DOHH2 (cell line): ENCODE measurements around the gene KCNK1.

Experiments
- H3F3A ChIP-seq: fragments of 200-600 bp; sonication (generic), shearing (Covaris generic); 2 replicates; pipeline ENCODE4 v1.6.0; 2016; ENCODE audit warnings: antibody characterized with exemption, mild to moderate bottlenecking; ENCODE audit not compliant: control insufficient read depth, insufficient read depth
- H3K27ac ChIP-seq: fragments of 200-600 bp; sonication (generic); 2 replicates; pipeline ENCODE4 v1.5.1; 2014; ENCODE audit warnings: low read depth, mild to moderate bottlenecking, low read length, moderate library complexity
- H3K27me3 ChIP-seq: fragments of 200-600 bp; sonication (generic); 2 replicates; pipeline ENCODE4 v1.6.1; 2014; ENCODE audit warnings: mild to moderate bottlenecking, low read length, mixed read lengths; ENCODE audit not compliant: control insufficient read depth
- H3K36me3 ChIP-seq: fragments of 200-600 bp; sonication (generic); 2 replicates; pipeline ENCODE4 v1.6.1; 2014; ENCODE audit warnings: mild to moderate bottlenecking, low read length, moderate library complexity, mixed read lengths; ENCODE audit not compliant: control insufficient read depth
- H3K4me1 ChIP-seq: fragments of 200-600 bp; sonication (generic); 2 replicates; pipeline ENCODE4 v1.6.1; 2014; ENCODE audit warnings: mild to moderate bottlenecking, low read length, mixed read lengths; ENCODE audit not compliant: control insufficient read depth
- H3K4me2 ChIP-seq: fragments of 200-600 bp; sonication (generic); 2 replicates; pipeline ENCODE4 v1.6.0; 2014; ENCODE audit warnings: mild to moderate bottlenecking, low read length, moderate library complexity
- H3K4me3 ChIP-seq: fragments of 200-600 bp; sonication (generic); 2 replicates; pipeline ENCODE4 v1.5.1; 2014; ENCODE audit warnings: mild to moderate bottlenecking, low read length, mixed read lengths
- H3K79me2 ChIP-seq: fragments of 200-600 bp; sonication (generic); 2 replicates; pipeline ENCODE4 v1.6.1; 2014; ENCODE audit warnings: mild to moderate bottlenecking, low read length, mixed read lengths; ENCODE audit not compliant: control insufficient read depth
- H3K9me2 ChIP-seq: fragments of 200-600 bp; sonication (generic); replicated peaks from 2 replicates; pipeline ENCODE4 v1.6.1; 2014; ENCODE audit warnings: mild to moderate bottlenecking, low read length, mixed read lengths; ENCODE audit not compliant: control insufficient read depth
- H3K9me3 ChIP-seq: fragments of 200-600 bp; sonication (generic); 2 replicates; pipeline ENCODE4 v1.6.1; 2014; ENCODE audit warnings: antibody characterized with exemption, low read length, mixed read lengths; ENCODE audit not compliant: control insufficient read depth, insufficient read depth
- H4K20me1 ChIP-seq: fragments of 200-600 bp; sonication (generic); 2 replicates; pipeline ENCODE4 v1.6.0; 2014; ENCODE audit warnings: low read depth, mild to moderate bottlenecking, antibody characterized with exemption, low read length, moderate library complexity; ENCODE audit not compliant: control insufficient read depth, insufficient read depth
- EZH2phosphoT487 ChIP-seq: fragments of 200-600 bp; sonication (generic); IDR thresholded peaks from 2 replicates; pipeline ENCODE4 v1.6.1; 2017; ENCODE audit warnings: borderline replicate concordance, mild to moderate bottlenecking, antibody characterized with exemption, low read length, moderate library complexity, mixed read lengths
- TF ChIP-seq, protein P1 (sequence below): fragments of 200-600 bp; sonication (generic); IDR thresholded peaks from one replicate; pipeline ENCODE4 v1.5.1; 2014; ENCODE audit warnings: antibody characterized with exemption, mild to moderate bottlenecking, low read depth, low read length; ENCODE audit not compliant: poor library complexity, severe bottlenecking

The KCNK1 gene

DNA sequence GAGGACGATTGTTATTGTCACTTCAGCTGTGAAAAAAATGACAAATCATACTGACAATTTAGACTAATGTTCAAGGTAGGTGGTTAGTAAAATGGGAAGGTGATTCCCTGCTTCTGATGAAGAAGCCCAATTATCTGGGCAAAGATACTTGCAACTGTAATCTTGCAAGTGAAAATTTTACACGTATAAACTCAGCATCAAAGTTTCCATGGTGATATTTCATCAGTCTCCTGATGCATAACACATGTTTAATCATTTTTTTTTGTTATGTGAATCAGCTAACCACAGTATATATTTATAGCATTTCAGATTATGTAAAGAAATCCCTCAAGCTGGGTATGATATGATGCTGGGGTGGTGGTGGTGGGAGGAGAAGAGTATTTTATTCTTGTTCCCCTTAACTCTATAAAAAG is 16.4 kb upstream of the KCNK1 start:
- H3F3A ChIP-seq = no peaks in the 10 kb centered on the region
- no peaks in the 10 kb centered on the region for H3K9me3 ChIP-seq
- no peak overlapping the region for H3K27ac ChIP-seq
- no peaks in the 10 kb centered on the region for H3K9me2 ChIP-seq
- no peaks in the 10 kb centered on the region for H3K79me2 ChIP-seq
- no peaks in the 10 kb centered on the region for H3K36me3 ChIP-seq
- no peaks in the 10 kb centered on the region for H4K20me1 ChIP-seq
- no peaks in the 10 kb centered on the region for H3K4me1 ChIP-seq
- no peak overlapping the region for H3K4me2 ChIP-seq
- TF ChIP-seq EZH2phosphoT487 = no peak
- TF ChIP-seq, protein P1, sequence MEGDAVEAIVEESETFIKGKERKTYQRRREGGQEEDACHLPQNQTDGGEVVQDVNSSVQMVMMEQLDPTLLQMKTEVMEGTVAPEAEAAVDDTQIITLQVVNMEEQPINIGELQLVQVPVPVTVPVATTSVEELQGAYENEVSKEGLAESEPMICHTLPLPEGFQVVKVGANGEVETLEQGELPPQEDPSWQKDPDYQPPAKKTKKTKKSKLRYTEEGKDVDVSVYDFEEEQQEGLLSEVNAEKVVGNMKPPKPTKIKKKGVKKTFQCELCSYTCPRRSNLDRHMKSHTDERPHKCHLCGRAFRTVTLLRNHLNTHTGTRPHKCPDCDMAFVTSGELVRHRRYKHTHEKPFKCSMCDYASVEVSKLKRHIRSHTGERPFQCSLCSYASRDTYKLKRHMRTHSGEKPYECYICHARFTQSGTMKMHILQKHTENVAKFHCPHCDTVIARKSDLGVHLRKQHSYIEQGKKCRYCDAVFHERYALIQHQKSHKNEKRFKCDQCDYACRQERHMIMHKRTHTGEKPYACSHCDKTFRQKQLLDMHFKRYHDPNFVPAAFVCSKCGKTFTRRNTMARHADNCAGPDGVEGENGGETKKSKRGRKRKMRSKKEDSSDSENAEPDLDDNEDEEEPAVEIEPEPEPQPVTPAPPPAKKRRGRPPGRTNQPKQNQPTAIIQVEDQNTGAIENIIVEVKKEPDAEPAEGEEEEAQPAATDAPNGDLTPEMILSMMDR = no peak
- no peaks in the 10 kb centered on the region for H3K27me3 ChIP-seq
- no peak overlapping the region for H3K4me3 ChIP-seq

DNA sequence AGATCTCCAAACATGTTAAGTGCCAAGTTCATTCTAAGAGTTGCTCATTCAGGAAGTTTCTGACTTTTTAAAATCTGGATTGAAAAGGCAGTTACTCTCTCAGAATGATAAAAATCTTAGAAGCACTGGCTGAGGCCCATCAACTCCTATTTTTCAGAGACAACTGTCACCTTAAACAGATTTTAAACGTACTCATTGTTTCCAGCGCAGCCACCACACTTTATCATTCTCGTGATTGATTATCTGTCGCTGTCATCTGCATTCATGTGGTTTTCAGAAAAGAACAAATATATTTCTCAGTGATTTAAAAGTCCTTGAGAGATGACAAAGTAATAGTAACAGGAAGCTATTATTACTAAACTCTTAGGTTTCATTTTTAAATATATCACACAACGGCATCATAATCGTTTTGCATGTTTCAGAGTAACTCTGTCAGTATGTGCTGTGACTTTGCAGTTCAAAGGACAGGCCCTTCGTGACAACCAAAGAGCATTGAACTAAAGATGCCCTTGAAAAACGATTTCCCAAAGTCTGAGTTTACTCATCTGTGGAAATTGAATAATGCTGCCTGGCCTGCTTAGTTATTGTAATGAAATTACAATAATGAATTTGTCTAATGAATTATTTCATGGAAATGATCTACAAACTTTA is 14.9 kb upstream of the KCNK1 start:
- Histone ChIP-seq H3K4me1 (no peaks in the 10 kb centered on the region), H3K9me2 (no peaks in the 10 kb centered on the region), H3K4me3 (no peak overlapping the region), H3K27me3 (no peaks in the 10 kb centered on the region), H3K79me2 (no peaks in the 10 kb centered on the region), H4K20me1 (no peaks in the 10 kb centered on the region), H3K4me2 (no peak overlapping the region), H3K36me3 (no peaks in the 10 kb centered on the region), H3K27ac (no peak overlapping the region), H3F3A (no peaks in the 10 kb centered on the region), H3K9me3 (no peaks in the 10 kb centered on the region)
- TF ChIP-seq, protein P1 = no peak
- no peak for TF ChIP-seq EZH2phosphoT487

GRCh38 chr1:233599542-233600073 is 14.3 kb upstream of the KCNK1 start:
- H3F3A ChIP-seq = no peaks in the 10 kb centered on the region
- H3K4me2 ChIP-seq = no peak overlapping the region
- H3K27ac ChIP-seq = no peak overlapping the region
- H3K27me3 ChIP-seq = no peaks in the 10 kb centered on the region
- no peaks in the 10 kb centered on the region for H3K9me2 ChIP-seq
- H3K4me3 ChIP-seq = no peak overlapping the region
- H3K4me1 ChIP-seq = no peaks in the 10 kb centered on the region
- H3K36me3 ChIP-seq = no peaks in the 10 kb centered on the region
- H3K79me2 ChIP-seq = no peaks in the 10 kb centered on the region
- no peaks in the 10 kb centered on the region for H4K20me1 ChIP-seq
- no peaks in the 10 kb centered on the region for H3K9me3 ChIP-seq
- TF ChIP-seq, protein P1 = no peak
- no peak for TF ChIP-seq EZH2phosphoT487
